Kidney (tissue), 14 donors: ENCODE data around the gene ARHGEF3. TPM values are rescaled to one million over a fixed set of nuclear protein-coding genes. Genes with fewer than 3 reads are reported as not detected.

Experiments
- DNase-seq, 5 donors: peaks; one replicate each; pipeline ENCODE4 v3.0.0-alpha.2; 2013 to 2020
- FAIRE-seq: peaks from 2 replicates; lab custom pipeline; 2012; peaks lifted over from hg19 to GRCh38; lab: Jason Lieb, UNC
- H3K27ac ChIP-seq, 2 donors: one replicate each; pipeline ENCODE4 v1.7.0; 2013; ENCODE audit warnings: low read depth in 2 of 2, low read length in 2 of 2, inconsistent platforms in 1 of 2
- H3K27me3 ChIP-seq: one replicate; pipeline ENCODE4 v1.7.1; 2013; ENCODE audit warnings: low read length, inconsistent platforms; ENCODE audit not compliant: control insufficient read depth, insufficient read depth
- H3K36me3 ChIP-seq, 3 donors: one replicate each; pipeline versions ENCODE4 v1.7.0 to v1.7.1; 2013; ENCODE audit warnings: low read length in 3 of 3, control low read depth in 1 of 3, inconsistent platforms in 1 of 3; ENCODE audit not compliant: insufficient read depth in 3 of 3, control insufficient read depth in 2 of 3
- H3K4me1 ChIP-seq, 3 donors: one replicate each; pipeline versions ENCODE4 v1.7.0 to v1.7.1; 2013; ENCODE audit warnings: low read length in 3 of 3, inconsistent platforms in 1 of 3, low read depth in 1 of 3; ENCODE audit not compliant: control insufficient read depth in 2 of 3, insufficient read depth in 2 of 3
- H3K4me3 ChIP-seq, 3 donors: one replicate each; pipeline versions ENCODE4 v1.7.0 to v1.8.1; 2013; ENCODE audit warnings: low read length in 3 of 3, control low read depth in 1 of 3, inconsistent platforms in 1 of 3
- H3K9ac ChIP-seq, 3 donors: one replicate each; pipeline versions ENCODE4 v1.7.0 to v1.7.1; 2013; ENCODE audit warnings: low read length in 3 of 3, control low read depth in 1 of 3, inconsistent platforms in 1 of 3
- H3K9me3 ChIP-seq, 3 donors: one replicate each; pipeline versions ENCODE4 v1.7.0 to v1.7.1; 2013; ENCODE audit warnings: low read length in 3 of 3, control low read depth in 1 of 3, inconsistent platforms in 1 of 3; ENCODE audit not compliant: control insufficient read depth in 2 of 3, insufficient read depth in 1 of 3
- CTCF ChIP-seq: IDR thresholded peaks from 3 replicates; pipeline ENCODE4 v1.5.1; 2012; ENCODE audit warnings: mild to moderate bottlenecking, moderate library complexity, borderline replicate concordance; ENCODE audit not compliant: insufficient read depth; ENCODE audit errors: extremely low read depth
- intact Hi-C: fragments of 100-400 bp; cut with DNase I; formaldehyde crosslinking; loops from one replicate; pipeline ENCODE4 v1.11.1; 2022
- polyA plus RNA-seq: library from polyadenylated mRNA; stranded (reverse); fragments of 350-450 nt; fragmentation: Illumina TruSeq; extraction: RNeasy Lipid Tissue Mini Kit (QIAGEN cat#74804); gene quantifications from one replicate; pipeline ENCODE4 v1.2.3, GENCODE V29; 2014; ENCODE audit warnings: low read depth, low replicate concordance; ENCODE audit not compliant: insufficient read depth
- total RNA-seq: library from RNA; stranded (reverse); fragmentation: NEBNext Ultra II Directional; extraction: Animal tissue kit (Norgen Biotek cat#: 25700); gene quantifications from one replicate; pipeline ENCODE4 v1.2.1, GENCODE V29; 2021
- donor health status: control.
- donor health status: control.
- donor health status: control.
- donor health status: control.
- donor health status: control.
- donor health status: DM: yes; HTN: yes; CAD: no.
- donor health status: Normal renal cell carcinoma (clear cell type).

ARHGEF3 gene
- total and polyA plus RNA-seq, 2 donors from 2014 or later = 25.8 to 56.3 TPM

GRCh38 chr3:56787258-56787775 is 14.4 kb downstream of the ARHGEF3 start:
- no peaks in the 10 kb centered on the region for H3K27me3 ChIP-seq
- no peak for FAIRE-seq
- H3K9ac ChIP-seq = no peak overlapping the region
- no peaks in the 10 kb centered on the region for H3K9me3 ChIP-seq
- H3K4me3 ChIP-seq = no peak overlapping the region
- peak in 1 of 5 donors; percentile 2 for DNase-seq
- peaks cover 0 to 36% (median 36%) of the 10 kb centered on the region in 3 donors for H3K4me1 ChIP-seq
- no peak overlapping the region for H3K27ac ChIP-seq
- intact Hi-C loops = no loop called here
- no peaks in the 10 kb centered on the region for H3K36me3 ChIP-seq
- TF ChIP-seq CTCF = no peak

GRCh38 chr3:56785499-56785898 is 16.2 kb downstream of the ARHGEF3 start:
- Histone ChIP-seq H3K9ac (no peak overlapping the region), H3K4me3 (no peak overlapping the region), H3K27ac (no peak overlapping the region), H3K9me3 (no peaks in the 10 kb centered on the region), H3K36me3 (no peaks in the 10 kb centered on the region), H3K4me1 (peaks cover 0 to 36% (median 35%) of the 10 kb centered on the region in 3 donors), H3K27me3 (no peaks in the 10 kb centered on the region)
- intact Hi-C loops = no loop called here
- FAIRE-seq (no peak), DNase-seq (peak in 1 of 5 donors; percentile 12)
- TF ChIP-seq CTCF = no peak

DNA sequence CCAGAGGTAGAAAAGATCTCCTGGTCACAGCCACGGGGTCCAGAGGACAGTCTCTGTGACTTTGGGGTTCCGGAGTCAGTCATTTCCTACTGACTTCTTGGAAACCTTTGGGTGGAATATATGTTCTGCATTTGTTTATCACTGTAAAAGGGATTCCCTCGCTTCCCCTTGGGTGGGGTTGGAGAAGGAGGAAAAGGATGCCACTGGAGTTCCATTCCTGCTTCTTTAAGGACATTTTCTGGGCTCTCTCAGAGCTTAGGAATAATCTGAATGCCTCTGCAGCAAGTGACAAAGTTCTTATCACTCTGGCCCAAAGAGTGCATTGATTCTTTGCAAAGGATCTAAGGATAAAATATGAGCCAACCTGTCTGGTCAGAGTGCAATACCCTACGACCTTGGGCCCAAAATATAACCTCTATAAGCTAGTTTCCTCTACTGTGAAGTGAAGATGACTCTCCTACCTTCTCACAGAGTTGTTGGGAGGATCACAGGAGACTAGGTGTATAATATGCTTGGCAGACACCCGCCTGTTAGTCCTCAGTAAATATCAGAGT is 17.2 kb downstream of the ARHGEF3 start:
- peaks cover 0 to 30% (median 26%) of the 10 kb centered on the region in 3 donors for H3K4me1 ChIP-seq
- peak overlapping the region; percentile 51 to 71 for H3K27ac ChIP-seq
- H3K36me3 ChIP-seq = no peaks in the 10 kb centered on the region
- DNase-seq (no peak), FAIRE-seq (no peak)
- TF ChIP-seq CTCF = no peak
- intact Hi-C loops = no loop called here
- H3K9me3 ChIP-seq = no peaks in the 10 kb centered on the region
- no peak overlapping the region for H3K4me3 ChIP-seq
- H3K27me3 ChIP-seq = no peaks in the 10 kb centered on the region
- H3K9ac ChIP-seq = no peak overlapping the region
